CD4-positive, alpha-beta T cell treated with Interleukin-1 beta for 1 hour (primary cell): ENCODE measurements around the gene FCRL6.

ENCODE experiments used
- DNase-seq, 2 donors: peaks; one replicate each; pipeline ENCODE4 v3.0.0-alpha.2; 2020 to 2022

The FCRL6 gene

GRCh38 chr1:159838715-159839114, 36.6 kb downstream of the FCRL6 start:
- no peak for DNase-seq

- DNase-seq: no peak
Observed at GRCh38 chr1:159839116-159839849, 37.1 kb downstream of the FCRL6 start.

GRCh38 chr1:159841749-159842148, 39.6 kb downstream of the FCRL6 start:
- no peak for DNase-seq

- no peak for DNase-seq
Observed at GRCh38 chr1:159843459-159843858, 41.3 kb downstream of the FCRL6 start.

GRCh38 chr1:159845751-159846629, 43.8 kb downstream of the FCRL6 start:
- no peak for DNase-seq

GRCh38 chr1:159847231-159847630, 45.1 kb downstream of the FCRL6 start:
- DNase-seq: no peak

- no peak for DNase-seq
Observed at GRCh38 chr1:159848326-159848725, 46.2 kb downstream of the FCRL6 start.

- no peak for DNase-seq
Observed at GRCh38 chr1:159849626-159850366, 47.6 kb downstream of the FCRL6 start.

GRCh38 chr1:159851407-159851806, 49.2 kb downstream of the FCRL6 start:
- peak in 1 of 2 donors; percentile 17 for DNase-seq

GRCh38 chr1:159853417-159854115, 51.4 kb downstream of the FCRL6 start:
- peak in 1 of 2 donors; percentile 12 for DNase-seq

- no peak for DNase-seq
Observed at GRCh38 chr1:159854116-159854692, 52.0 kb downstream of the FCRL6 start.

- peak; percentile 78 to 82 for DNase-seq
Observed at GRCh38 chr1:159854693-159855192, 52.6 kb downstream of the FCRL6 start.

GRCh38 chr1:159855709-159856108, 53.5 kb downstream of the FCRL6 start:
- no peak for DNase-seq

- no peak for DNase-seq
Observed at GRCh38 chr1:159856576-159856975, 54.4 kb downstream of the FCRL6 start.

GRCh38 chr1:159857889-159858288, 55.7 kb downstream of the FCRL6 start:
- DNase-seq: no peak

- DNase-seq: no peak
Observed at GRCh38 chr1:159859767-159860322, 57.7 kb downstream of the FCRL6 start.

- DNase-seq: no peak
Observed at GRCh38 chr1:159860456-159860855, 58.3 kb downstream of the FCRL6 start.

- DNase-seq: no peak
Observed at GRCh38 chr1:159861218-159861617, 59.1 kb downstream of the FCRL6 start.

GRCh38 chr1:159862031-159862430, 59.9 kb downstream of the FCRL6 start:
- DNase-seq: no peak

- no peak for DNase-seq
Observed at GRCh38 chr1:159862557-159862956, 60.4 kb downstream of the FCRL6 start, which contains the start of gene VSIG8. Gene VSIG8 (minus strand): TSS chr1:159862657. CDS start chr1:159862521, 136 bp downstream.

GRCh38 chr1:159864262-159864661, 62.1 kb downstream of the FCRL6 start:
- DNase-seq: no peak
